Measurements from ENCODE around the gene AJM1. TPM values are rescaled to one million over a fixed set of nuclear protein-coding genes. Genes with fewer than 3 reads are reported as not detected.

Gene AJM1
- total RNA-seq, 1 donor from 2014 or later = 2.2 TPM

DNA sequence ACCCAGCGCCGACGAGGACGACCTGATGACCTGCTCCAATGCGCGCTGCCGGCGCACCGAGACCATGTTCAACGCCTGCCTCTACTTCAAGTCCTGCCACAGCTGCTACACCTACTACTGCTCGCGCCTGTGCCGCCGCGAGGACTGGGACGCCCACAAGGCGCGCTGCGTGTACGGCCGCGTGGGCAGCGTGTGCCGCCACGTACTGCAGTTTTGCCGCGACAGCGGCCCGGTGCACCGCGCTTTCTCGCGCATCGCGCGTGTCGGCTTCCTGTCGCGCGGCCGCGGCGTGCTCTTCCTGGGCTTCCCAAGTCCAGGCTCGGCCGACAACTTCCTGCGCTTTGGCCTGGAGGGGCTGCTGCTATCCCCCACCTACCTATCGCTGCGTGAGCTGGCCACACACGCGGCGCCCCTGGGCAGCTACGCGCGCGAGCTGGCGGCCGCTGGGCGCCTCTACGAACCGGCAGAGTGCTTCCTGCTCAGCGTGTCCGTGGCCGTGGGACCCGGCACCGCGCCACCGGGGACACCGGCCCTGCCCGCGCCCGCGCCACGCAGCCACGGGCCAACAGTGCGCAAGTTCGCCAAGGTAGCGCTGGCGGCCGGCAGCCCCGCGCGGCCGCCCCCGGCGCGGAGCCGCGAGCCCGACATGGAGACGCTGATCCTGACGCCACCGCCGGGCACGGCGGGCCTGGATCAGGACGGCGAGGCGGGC lies 4.3 kb downstream of the AJM1 start:
- TF ChIP-seq, protein P1, sequence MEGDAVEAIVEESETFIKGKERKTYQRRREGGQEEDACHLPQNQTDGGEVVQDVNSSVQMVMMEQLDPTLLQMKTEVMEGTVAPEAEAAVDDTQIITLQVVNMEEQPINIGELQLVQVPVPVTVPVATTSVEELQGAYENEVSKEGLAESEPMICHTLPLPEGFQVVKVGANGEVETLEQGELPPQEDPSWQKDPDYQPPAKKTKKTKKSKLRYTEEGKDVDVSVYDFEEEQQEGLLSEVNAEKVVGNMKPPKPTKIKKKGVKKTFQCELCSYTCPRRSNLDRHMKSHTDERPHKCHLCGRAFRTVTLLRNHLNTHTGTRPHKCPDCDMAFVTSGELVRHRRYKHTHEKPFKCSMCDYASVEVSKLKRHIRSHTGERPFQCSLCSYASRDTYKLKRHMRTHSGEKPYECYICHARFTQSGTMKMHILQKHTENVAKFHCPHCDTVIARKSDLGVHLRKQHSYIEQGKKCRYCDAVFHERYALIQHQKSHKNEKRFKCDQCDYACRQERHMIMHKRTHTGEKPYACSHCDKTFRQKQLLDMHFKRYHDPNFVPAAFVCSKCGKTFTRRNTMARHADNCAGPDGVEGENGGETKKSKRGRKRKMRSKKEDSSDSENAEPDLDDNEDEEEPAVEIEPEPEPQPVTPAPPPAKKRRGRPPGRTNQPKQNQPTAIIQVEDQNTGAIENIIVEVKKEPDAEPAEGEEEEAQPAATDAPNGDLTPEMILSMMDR (conservative IDR thresholded peaks at IDR 0.05; ENCODE audit: low read depth, low read length) = no peak
- peak overlapping the region; percentile 38 for H3K4me3 ChIP-seq (ENCODE audit: low read depth, low read length)
- no peak for DNase-seq (ENCODE audit: low read depth)

DNA sequence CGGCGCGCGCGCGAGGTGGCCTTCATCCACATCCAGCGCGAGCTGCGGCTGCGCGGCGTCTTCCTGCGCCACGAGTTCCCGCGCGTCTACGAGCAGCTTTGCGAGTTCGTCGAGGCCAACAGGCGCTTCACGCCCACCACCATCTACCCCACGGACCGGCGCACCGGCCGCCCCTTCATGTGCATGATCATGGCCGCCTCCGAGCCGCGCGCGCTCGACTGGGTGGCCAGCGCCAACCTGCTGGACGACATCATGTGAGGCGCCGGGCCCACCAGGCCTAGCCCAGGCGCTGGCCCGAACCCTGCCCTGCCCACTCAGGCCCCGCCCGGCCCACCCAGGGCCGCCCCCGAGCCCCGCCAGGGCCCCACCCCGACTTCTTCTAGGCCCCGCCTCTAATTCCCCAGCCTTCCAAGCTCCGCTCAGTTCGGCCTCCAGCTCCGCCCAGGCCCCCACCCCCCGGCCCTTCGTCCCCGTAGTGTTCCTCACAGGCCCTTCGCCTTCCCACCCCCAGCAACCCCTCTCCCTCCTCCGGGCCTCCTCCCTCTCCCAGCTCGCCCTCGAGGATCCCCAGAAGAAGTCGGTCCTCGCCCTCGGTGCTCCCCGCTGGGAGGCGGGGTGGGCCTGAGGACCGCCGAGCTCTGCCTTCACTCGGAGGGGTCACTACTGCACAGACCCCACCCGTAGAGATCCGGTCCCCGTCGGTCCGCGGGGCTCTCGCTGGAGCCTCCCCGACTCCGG lies 5.0 kb downstream of the AJM1 start:
- DNase-seq (ENCODE audit: low read depth) = no peak
- TF ChIP-seq, protein P1 (conservative IDR thresholded peaks at IDR 0.05; ENCODE audit: low read depth, low read length) = no peak
- H3K4me3 ChIP-seq (ENCODE audit: low read depth, low read length) = peak overlapping the region; percentile 77

DNA sequence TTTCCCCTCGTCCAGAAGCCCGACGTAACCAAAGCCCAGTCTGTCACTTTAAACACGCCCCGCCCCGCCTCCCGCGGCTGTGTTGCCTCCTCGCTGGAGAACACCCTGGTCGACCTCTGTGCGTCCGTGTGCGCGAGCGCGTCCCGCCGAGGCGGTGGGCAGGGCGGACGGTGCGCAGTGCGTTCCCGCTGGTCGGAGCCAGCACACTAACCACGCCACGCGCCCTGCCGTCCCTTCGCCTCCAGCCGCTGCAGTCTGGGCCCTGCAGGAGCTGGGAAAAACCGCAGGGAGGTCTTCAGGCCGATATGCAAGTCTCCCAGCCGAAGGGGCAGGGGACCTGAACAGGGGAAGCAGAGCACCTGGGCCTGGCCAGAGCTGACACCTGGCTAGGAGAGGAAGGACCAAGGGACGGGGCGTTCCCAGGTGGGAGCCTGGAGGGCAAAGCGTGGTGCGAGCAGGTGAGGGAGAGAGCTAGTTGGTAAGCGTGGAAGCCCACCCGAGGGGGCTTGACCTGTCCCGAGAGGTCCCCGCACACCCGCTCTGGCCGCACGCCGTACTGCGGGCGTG lies 5.6 kb downstream of the AJM1 start:
- TF ChIP-seq, protein P1 (conservative IDR thresholded peaks at IDR 0.05; ENCODE audit: low read depth, low read length) = no peak

DNA sequence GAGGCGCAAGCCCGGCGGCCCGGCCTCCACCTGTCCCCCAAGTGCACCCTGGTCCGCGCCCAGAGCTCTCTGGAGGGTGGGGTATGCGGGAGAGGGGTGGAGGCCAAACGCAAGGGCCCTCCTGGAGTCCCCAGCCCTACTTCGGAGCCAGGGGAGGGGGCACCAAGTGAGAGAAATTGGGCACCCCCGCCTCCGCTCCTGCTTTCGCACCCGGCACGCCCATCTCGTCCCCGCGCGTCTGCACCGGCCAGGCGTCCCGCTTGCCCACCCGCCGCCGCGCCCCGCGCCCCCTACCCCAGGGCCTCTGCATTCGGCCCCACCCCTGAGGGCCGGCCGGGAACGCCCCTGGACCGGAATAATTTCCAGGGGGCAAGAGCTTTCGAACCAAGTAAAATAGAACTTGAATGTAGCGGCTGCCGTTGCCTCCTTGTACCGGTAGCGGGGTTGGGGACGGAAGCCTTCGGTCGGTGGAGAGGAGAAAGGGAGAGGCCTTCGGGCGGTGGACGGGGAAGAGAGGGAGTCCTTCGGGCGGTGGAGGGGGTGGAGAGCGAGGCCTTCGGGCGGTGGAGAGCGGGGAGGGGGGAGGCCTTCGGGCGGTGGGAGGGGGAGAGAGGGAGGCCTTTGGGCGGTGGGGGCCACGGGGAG lies 6.2 kb downstream of the AJM1 start:
- peak overlapping the region; percentile 77 for H3K4me3 ChIP-seq (ENCODE audit: low read depth, low read length)
- TF ChIP-seq, protein P1 (conservative IDR thresholded peaks at IDR 0.05; ENCODE audit: low read depth, low read length) = no peak
- DNase-seq (ENCODE audit: low read depth) = no peak

More for the DNA sequence above, 5.6 kb downstream of the AJM1 start:
- H3K4me3 ChIP-seq (ENCODE audit: low read depth, low read length) = peak overlapping the region; percentile 77
- DNase-seq (ENCODE audit: low read depth) = no peak

DNA sequence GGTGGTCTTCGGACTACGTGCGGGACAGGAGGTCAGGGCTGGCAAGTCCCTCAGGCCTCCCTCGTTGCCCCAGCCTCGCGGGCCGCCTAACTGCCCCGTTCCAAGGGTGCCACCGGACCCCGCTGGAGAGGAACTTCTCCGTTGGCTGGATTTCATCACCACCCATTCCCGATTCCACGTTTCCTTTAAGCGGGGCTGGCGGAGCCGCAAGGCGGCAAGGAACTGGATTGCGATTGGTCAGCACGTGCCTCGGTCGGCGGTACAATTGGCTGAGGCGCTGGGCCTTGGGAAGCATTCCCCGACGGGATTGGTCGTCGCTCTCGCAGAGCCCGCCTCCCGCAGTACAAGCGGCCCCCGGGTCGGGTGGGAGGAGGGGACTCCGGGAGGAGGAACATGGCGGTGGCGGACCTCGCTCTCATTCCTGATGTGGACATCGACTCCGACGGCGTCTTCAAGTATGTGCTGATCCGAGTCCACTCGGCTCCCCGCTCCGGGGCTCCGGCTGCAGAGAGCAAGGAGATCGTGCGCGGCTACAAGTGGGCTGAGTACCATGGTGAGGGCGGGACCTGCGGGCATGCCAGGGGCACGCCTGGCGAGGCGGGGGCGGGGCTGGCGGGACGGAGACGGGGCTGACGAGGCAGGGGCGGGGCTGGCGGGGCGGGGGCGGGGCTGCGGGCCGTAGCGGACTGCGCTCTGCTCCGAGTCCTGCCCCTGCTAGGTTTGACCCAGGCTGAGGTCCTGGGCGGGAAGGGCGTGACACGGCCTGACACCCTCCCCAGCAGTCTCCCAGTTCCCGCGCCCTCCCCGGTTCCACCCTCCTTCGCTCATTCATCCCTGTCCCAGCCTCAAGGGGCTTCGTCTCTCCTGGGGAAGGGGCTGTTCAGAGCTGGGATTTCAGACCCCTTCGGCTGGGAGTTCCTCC lies 7.0 kb downstream of the AJM1 start, which contains the start of gene PHPT1:
Gene PHPT1, plus strand, starts transcription at position 372 of the 922 bp plus-strand sequence. Its CDS starts 22 bp downstream, at position 394.
- peak within 1 kb of the TSS; percentile 77 for H3K4me3 ChIP-seq (ENCODE audit: low read depth, low read length)
- DNase-seq (ENCODE audit: low read depth) = peak; percentile 87
- TF ChIP-seq, protein P1 (conservative IDR thresholded peaks at IDR 0.05; ENCODE audit: low read depth, low read length) = no peak
